GM19238 (cell line): ENCODE results near the gene RABGAP1L.
"Not testable (repeated sequence)": the region's sequence is repeated elsewhere in the genome, so short reads cannot be mapped to it uniquely, and the experiment has no call there.

Source experiments
- DNase-seq: peaks from one replicate; pipeline ENCODE4 v3.0.0; 2011; ENCODE audit warnings: low spot score; ENCODE audit not compliant: insufficient read length

RABGAP1L gene

DNA sequence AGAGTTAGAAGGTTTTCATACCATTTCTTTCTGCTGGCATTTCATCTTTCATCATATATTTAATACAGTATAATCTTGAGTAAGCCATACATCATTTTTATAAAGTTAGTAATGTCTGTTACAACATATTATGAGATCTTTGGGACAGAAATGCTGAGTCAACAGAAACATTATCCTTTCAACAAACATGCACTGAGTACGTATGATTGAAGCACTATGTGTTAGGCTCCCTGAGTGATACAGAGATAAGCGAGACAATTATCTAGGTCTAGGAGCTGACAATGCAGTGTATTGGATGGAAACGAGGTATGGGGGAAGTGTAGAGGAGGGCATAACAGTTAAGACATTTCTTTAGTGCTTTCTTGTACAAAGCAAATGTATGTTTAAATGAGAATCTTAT, 268.7 kb downstream of the RABGAP1L start:
- no peak for DNase-seq

DNA sequence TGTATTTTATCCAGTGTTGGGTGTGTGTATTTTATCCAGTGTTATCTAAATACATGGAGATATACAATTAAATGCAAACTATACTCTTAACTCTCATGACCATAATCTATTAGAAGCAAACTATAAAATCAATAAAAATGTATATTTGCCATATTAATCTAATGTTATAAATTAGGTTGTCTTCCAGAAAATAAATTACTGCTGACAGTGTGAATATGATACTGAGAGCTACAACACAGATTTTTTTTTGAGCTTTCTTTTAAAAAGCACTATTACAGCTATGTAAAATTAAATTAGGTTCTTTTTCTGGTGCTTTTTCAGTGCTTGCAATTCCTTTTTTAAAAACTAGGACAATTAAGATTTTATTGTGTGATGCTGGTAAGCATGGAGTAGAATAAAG, 269.4 kb downstream of the RABGAP1L start:
- no peak for DNase-seq

DNA sequence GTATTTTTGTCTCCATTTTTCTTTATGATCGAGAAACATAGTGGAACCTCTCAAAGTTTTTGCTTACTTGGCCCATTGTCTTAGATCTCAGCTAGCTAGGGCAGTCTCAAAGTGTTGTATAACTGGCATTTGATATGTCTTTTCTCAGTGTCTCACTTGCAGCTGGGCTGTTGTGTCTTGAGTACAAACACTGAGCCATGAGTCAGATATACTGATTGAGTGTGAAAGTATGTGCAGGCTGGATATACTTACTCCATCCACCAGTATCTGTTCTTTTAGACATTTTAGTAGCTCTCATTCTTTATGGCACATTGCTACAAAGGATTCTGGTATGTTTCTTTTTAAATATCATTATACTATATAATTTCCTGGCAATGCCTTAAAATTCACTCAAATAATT, 274.1 kb downstream of the RABGAP1L start:
- DNase-seq: no peak

DNA sequence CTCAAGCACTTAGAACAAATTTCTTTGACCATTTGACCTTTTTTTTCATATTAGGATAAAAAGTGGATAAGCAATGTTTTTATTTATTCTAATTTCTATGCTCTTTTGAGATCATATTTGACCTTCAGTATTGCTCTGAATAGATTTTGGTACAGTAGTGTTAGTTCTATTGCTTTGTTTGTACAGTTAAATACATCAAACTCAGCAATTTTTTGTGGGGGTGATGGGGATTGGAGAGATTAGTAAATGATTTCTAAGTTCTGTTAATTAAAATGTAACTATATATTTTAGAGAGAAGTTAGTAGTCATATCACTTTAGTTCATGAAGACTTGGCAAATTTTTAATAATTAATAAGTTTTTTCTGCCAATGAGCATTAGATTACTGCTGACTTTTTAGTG, 286.0 kb downstream of the RABGAP1L start:
- DNase-seq: no peak

DNA sequence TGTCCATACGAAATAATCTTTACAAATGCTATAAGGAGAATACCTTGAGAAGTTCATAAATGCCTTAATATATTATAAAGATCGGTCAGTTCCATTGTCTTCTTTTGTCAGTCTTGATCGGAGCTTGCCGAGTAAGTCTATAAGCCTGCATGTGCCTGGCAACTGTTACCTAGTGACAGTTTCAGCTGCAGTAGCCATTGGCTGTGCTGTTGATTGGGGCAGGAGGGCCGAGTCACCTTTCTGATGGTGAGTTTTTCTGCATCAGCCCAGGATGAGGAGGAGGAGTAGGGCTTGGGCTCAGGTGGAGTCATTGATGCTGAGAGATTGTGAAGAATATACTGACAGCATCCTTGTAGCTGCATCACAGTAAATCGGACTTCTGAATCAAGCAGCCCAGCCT, 286.5 kb downstream of the RABGAP1L start:
- DNase-seq: no peak

DNA sequence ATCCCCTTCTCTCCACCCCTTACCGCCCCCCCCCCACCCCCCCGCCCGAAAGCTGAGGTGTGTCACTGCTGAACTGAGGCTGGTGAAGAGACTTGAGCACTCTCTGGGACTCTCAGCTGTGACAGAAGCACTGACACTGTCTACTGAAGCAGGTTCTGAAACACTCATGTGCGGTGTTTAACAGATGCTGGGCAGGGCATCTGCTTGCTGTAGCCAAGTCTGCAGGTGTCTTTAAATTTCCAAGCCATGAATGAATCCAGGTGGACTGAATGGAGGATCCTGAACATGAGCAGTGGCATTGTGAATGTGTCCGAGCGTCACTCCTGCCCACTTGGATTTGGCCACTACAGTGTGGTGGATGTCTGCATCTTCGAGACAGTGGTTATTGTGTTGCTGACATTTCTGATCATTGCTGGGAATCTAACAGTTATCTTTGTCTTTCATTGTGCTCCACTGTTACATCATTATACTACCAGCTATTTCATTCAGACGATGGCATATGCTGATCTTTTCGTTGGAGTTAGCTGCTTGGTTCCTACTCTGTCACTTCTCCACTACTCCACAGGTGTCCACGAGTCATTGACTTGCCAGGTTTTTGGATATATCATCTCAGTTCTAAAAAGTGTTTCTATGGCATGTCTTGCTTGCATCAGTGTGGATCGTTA, 288.7 kb downstream of the RABGAP1L start, which contains the start of gene GPR52:
Gene GPR52, plus strand, starts transcription at position 99 of the 665 bp plus-strand sequence. Its CDS starts 148 bp downstream, at position 247.
- DNase-seq: no peak

DNA sequence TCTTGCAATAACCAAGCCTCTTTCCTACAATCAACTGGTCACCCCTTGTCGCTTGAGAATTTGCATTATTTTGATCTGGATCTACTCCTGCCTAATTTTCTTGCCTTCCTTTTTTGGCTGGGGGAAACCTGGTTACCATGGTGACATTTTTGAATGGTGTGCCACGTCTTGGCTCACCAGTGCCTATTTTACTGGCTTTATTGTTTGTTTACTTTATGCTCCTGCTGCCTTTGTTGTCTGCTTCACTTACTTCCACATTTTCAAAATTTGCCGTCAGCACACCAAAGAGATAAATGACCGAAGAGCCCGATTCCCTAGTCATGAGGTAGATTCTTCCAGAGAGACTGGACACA, 289.2 kb downstream of the RABGAP1L start:
- DNase-seq: no peak

DNA sequence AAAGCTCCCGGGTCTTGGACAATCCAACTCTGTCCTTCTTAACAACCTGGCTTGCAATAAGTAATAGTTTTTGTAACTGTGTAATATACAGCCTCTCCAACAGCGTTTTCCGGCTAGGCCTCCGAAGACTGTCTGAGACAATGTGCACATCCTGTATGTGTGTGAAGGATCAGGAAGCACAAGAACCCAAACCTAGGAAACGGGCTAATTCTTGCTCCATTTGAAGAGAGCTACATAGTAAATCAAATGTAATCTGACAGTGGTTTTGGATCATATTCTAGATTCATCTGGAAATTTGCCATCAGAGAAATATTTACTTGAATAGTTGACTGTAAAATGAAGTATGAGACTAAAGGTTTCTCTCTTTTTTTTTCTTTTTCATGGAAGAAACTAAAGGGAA, 289.7 kb downstream of the RABGAP1L start:
- no peak for DNase-seq

DNA sequence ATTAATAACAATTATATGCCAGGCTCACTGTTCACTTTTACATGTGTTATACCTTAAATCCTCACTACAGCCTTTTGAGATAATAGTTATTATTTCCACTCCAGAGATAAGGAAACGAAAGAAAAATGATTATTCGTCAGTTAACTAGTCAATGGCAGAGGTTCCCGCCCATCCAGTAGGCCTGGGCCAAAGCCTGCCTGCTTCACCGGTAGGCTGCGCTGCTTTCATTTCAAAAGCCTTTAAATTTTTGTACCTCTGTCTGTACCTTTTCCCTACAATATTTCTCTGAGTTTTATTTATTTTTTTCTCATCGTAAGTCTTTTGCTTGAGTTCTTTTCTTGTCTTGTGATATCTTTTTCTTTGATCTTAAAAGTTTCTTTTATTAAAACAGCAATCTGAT, 292.1 kb downstream of the RABGAP1L start:
- DNase-seq: no peak

DNA sequence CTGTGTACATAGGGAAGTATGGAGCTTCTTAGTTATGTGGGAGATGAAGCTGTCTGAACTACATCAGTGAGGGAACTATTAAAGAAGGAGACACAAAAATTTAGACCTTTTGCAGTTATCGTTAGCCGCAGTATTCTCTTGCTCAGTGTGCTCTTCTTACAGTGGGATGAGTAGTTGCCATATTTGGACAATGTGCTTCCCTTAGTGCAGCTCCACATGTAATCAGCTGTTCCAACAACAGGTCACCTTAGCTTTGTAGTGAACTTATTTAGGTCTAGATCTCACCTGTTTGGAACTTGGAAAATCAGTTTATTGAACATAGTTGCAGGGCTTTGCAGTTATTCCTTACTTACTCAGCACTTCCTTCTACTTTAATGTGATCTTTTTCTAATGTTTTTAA, 306.5 kb downstream of the RABGAP1L start:
- DNase-seq: no peak

DNA sequence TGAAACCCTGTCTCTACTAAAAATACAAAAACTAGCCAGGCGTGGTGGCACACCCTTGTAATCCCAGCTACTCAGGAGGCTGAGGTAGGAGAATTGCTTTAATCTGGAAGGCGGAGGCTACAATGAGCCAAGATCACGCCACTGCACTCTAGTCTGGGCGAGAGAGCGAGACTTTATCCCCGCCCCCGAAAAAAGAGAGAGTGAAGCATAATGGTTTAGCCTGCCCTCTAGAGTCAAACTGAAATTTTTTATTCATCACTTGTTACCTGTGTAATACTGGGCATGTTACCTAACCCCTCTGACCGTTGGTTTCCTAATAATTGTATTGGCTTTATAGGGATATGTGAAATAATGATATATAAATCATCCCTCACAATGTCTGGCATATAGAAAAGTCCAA, 307.3 kb downstream of the RABGAP1L start:
- DNase-seq: no peak

DNA sequence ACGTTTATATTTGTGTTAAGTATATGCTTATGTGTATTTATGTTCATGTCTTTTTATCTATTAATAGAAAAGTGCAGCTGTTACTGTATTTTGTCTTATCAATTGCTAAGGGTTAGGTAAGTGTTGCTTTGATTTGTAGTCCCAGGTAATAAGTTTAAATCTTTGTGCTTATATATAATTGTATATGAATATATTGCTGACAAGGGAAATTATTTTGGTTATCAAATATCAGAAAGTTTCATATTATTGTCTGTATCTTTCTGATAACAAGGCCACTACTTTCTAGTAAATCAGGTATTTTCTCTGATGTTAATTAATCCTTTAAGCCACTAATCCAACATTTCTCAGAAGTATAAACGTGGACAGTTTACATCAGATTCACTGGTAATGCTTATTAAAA, 309.7 kb downstream of the RABGAP1L start:
- DNase-seq: no peak

DNA sequence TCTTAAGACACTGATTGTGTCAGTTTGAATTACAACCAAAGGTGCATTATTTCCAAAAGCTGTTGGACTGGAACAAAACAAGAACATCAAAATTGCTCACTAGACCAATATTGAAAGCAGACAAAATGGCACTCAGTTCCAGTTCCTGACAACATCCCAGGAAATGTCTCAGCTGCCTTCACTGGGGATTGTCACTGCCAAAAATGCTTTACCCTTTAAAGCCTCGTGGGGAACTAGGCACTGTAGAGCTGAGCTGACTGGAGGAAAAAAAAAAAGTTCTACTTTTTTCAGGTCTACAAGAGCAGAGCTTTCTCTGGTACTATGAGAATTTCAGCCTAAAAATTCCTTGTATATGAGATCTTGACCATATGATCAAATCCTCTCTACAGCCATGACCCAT, 310.4 kb downstream of the RABGAP1L start:
- DNase-seq: no peak

DNA sequence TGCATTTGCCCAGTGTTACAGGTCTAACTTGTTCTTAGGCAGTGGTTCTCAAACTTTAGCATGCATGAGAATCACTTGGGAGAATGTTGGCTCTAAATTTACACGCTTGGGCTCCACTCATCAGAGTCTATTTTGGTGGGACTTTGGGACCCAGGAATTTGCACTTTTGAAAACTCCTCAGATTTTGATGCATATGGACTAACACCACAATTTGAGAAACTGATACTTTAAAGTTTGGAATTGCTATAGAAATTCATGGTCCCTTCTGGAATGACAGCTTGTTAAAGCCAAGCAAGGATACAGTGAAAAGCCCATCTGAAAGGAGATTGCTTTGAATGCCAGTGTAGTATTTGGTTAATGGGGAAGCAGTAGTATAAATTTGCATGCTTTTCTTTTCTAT, 320.0 kb downstream of the RABGAP1L start:
- no peak for DNase-seq

DNA sequence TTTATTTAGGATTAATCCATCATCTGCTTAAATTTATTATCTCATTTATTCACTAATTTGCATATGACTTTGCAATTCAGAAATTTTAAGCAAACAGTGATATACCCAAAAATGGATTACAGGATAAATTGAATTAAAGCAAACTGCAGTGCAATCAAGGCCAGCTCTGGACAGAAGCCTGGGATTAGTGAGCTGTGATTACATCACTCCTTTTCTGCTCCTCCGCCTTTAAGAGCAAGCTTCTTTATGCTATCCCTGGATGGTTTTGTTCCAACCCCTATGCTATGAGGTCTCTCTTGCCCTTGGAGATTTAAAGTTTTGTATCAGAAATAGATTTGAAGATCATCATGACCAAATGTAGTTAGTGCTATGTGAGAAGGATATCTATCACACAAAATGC, 321.0 kb downstream of the RABGAP1L start:
- DNase-seq: no peak

DNA sequence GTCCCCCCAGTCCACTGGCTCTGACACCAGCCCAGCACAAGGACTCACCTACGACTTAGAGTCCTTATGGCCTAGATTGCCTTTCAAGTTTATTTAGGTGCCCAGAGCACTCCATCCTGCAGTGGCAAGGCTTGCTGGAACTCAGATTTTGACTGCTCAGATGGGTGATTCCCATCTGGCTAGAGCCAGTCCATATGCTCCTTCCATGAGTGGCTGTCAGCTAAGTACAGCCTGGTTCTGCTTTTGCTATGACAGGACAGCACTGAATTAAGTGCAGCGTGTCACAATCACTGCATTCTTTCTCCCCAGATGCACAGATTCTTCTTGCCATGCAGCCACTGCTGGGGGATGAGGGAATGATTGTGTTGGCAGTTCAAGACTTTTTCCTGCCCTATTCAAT, 332.3 kb downstream of the RABGAP1L start:
- no peak for DNase-seq

DNA sequence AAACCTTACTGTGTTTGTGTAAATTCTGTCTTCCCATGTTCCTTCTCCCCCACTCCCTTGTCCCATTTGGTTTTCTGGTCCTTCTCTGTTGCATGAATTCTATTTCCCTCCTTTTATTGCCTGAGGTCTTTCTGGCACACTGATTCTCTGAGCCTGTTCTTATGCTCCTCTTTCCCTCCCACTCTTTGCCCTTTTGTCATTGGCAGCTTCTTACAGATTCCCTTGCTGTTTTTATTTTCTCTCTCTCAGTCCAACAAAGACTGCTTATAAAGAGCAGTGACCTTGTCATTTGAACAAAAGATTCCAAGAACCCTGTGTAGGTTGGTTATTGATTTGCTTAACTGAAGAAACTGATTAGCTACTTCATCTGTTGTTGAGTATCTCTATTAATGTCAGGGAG, 338.2 kb downstream of the RABGAP1L start:
- DNase-seq: no peak

DNA sequence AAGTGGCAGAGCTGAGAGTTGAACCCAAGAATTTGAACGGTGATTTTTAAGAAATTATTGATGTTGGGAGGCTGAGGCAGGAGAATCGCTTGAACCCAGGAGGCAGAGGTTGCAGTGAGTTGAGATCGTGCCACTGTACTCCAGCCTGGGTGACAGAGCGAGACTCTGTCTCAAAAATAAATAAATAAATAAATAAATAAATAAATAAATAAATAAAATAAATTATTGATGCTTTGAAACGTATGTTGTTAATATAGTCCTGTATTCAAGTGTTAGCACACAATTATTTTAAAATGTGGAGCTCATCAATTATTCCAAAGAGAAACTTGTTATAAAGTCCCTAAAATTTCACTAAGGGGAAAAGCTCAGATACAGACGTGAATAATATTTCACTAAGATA, 357.4 kb downstream of the RABGAP1L start:
- not testable (repeated sequence) for DNase-seq

DNA sequence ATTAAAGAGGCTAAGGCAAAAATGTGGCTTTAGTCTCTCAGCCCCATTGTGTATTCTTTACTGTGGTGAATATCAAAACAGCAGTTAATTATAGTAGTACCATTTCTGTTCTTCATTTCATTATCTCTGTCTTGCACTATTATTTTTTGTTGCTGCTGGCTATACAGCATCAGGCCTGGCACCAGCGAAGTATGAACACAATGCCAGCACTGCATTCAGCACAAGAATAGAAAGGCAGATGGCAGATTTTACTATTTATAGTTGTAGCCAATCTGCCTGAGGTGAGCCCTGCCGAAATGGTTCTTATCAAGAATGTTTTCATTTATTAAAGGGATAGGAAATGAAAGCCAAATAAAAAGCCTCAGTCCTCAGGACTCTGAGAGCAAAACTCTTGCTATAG, 360.5 kb downstream of the RABGAP1L start:
- no peak for DNase-seq

DNA sequence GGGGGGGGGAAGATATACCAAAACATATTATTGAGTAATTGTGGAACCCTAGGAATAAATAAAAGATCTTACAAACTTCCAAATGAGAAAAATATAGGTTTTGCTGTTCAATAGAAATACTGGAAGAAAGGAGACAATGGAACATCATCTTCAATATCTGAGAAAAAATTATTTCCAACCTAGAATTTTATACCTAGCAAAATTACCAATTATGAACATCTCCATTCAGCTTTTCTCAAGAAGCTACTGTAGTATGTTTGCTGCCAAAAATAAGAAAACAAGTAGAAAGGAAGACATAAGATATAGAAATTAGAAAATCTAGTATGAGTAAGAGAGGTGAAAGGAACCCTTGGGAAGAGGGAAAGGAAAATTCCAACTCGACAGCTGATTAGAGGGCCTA, 372.4 kb downstream of the RABGAP1L start:
- DNase-seq: no peak

DNA sequence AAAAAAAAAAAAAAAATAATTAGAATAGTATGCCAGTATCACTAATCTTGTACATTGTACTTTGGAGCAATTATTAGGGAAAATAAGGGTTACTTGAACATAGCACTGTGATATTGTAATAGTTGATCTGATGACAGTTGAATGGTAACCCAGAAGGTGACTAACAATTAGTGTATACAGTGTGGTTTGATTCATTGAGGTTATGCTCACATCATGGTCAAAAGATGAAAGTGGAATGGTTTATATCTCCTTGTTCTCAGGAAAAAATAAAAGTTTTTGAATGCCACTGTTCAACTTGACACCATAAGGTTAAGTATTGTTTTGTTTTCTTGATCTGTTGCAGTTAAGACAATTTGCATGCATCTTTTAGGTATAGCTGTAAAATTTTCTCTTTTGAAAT, 375.5 kb downstream of the RABGAP1L start:
- no peak for DNase-seq

DNA sequence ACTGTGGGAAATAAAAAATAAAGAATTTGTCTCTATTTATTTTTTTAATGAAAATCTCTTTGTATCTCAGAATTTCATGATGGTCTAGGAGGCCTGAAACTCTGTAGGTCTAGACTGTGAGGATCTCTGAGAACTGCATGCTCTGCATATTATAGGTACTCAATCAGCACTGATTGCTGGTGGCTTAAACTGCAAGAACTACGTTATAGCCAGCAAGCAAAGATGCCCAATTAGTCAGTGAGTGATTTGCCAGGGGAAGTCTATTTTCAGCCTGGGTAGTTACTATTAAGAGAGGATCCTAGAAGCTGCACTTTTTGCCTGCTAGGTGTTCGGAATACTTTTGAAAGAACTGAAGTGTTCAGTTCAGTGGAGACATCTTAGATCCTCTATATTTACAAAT, 375.9 kb downstream of the RABGAP1L start:
- DNase-seq: no peak

DNA sequence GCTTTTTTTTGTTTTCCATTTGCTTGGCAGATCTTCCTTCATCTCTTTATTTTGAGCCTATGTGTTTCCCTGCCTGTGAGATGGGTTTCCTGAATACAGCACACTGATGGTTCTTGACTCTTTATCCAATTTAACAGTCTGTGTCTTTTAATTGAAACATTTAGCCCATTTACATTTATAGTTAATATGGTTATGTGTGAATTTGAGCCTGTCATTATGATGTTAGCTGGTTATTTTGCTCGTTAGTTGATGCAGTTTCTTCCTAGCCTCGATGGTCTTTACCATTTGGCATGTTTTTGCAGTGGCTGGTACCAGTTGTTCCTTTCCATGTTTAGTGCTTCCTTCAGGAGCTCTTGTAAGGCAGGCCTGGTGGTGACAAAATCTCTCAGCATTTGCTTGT, 384.1 kb downstream of the RABGAP1L start:
- not testable (repeated sequence) for DNase-seq

DNA sequence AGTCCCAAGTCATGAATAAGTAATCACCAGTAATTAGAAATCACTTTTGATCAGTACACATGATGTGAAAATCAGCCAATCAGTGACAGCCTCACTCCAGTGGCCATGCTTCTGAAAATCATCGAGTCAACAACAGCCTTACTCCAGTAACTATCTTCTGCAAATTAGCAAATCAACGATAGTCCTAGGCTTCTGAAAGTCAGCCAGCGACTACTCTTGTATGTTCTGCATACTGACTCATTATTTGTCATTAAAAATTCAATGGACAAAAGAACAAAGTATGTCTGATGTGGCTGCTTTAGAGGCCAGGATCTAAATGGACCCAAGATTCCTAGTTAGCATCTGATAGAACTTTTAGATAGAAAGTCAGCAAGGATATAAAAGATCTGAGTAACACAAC, 391.0 kb downstream of the RABGAP1L start:
- no peak for DNase-seq
